CD4-positive, CD25-positive, alpha-beta regulatory T cell (primary cell): ENCODE data around the gene NHP2. TPM values are rescaled to one million over a fixed set of nuclear protein-coding genes. Genes with fewer than 3 reads are reported as not detected.
A peak's percentile ranks its signal among the peaks of the same experiment; 100 is the strongest.
"Not testable (repeated sequence)": the region's sequence is repeated elsewhere in the genome, so short reads cannot be mapped to it uniquely, and the experiment has no call there.

Source experiments
- ATAC-seq, 2 donors: fragments of 150-1000 bp; cut with Tn5 transposase; one replicate each; pipeline ENCODE4 v1.10.0; 2021; ENCODE audit warnings: low read depth in 2 of 2, moderate number of reproducible peaks in 2 of 2, moderate library complexity in 1 of 2
- DNase-seq, 3 donors: peaks; one replicate each; pipeline versions ENCODE4 v3.0.0 to v3.0.0-alpha.2; 2012 to 2022; ENCODE audit warnings: mixed read lengths in 1 of 3
- H3K27ac ChIP-seq: one replicate; pipeline ENCODE4 v1.7.0; 2013; ENCODE audit warnings: mild to moderate bottlenecking, low read length; ENCODE audit not compliant: insufficient read depth, poor library complexity, severe bottlenecking
- H3K27me3 ChIP-seq: one replicate; pipeline ENCODE4 v1.7.0; 2013; ENCODE audit warnings: low read length; ENCODE audit not compliant: control insufficient read depth, insufficient read depth
- H3K36me3 ChIP-seq: one replicate; pipeline ENCODE4 v1.7.0; 2013; ENCODE audit warnings: mild to moderate bottlenecking, low read length, moderate library complexity; ENCODE audit not compliant: control insufficient read depth, insufficient read depth
- H3K4me1 ChIP-seq: 2 replicates; pipeline ENCODE4 v1.7.0; 2013; ENCODE audit warnings: mild to moderate bottlenecking, low read length; ENCODE audit not compliant: insufficient read depth, control insufficient read depth, poor library complexity, severe bottlenecking
- H3K4me3 ChIP-seq: one replicate; pipeline ENCODE4 v1.7.0; 2013; ENCODE audit warnings: low read depth, mild to moderate bottlenecking, low read length, moderate library complexity
- H3K9me3 ChIP-seq, 2 experiments: 1 replicate in 1 of 2; 2 replicates in 1 of 2; pipeline ENCODE4 v1.7.0; 2013; ENCODE audit warnings: low read length in 2 of 2, mild to moderate bottlenecking in 1 of 2, moderate library complexity in 1 of 2; ENCODE audit not compliant: control insufficient read depth in 2 of 2
- H3K27ac Mint-ChIP-seq, 3 donors: one replicate each; pipeline ENCODE4 v1.8.0; 2020 to 2022; ENCODE audit warnings: mild to moderate bottlenecking in 3 of 3, mixed read lengths in 3 of 3, moderate library complexity in 2 of 3
- H3K27me3 Mint-ChIP-seq: one replicate; pipeline ENCODE4 v1.8.0; 2022; ENCODE audit warnings: mild to moderate bottlenecking, mixed read lengths
- H3K36me3 Mint-ChIP-seq: one replicate; pipeline ENCODE4 v1.8.0; 2020; ENCODE audit warnings: mixed read lengths
- H3K4me1 Mint-ChIP-seq, 4 donors: one replicate each; pipeline ENCODE4 v1.8.0; 2020 to 2022; ENCODE audit warnings: mixed read lengths in 4 of 4, mild to moderate bottlenecking in 1 of 4
- H3K4me3 Mint-ChIP-seq, 4 donors: one replicate each; pipeline ENCODE4 v1.8.0; 2020 to 2022; ENCODE audit warnings: mild to moderate bottlenecking in 4 of 4, mixed read lengths in 4 of 4, moderate library complexity in 3 of 4
- H3K9me3 Mint-ChIP-seq, 7 donors: one replicate each; pipeline ENCODE4 v1.8.0; 2020 to 2022; ENCODE audit warnings: mixed read lengths in 7 of 7, mild to moderate bottlenecking in 3 of 7, moderate library complexity in 2 of 7
- polyA plus RNA-seq, 4 donors: library from polyadenylated mRNA; unstranded; fragments of 300-500 nt; fragmentation: Illumina TruSeq; gene quantifications; one replicate each; pipeline ENCODE4 v1.2.3, GENCODE V29; 2021
- total RNA-seq: library from RNA; stranded (reverse); gene quantifications from one replicate; pipeline ENCODE4 v1.2.3, GENCODE V29; 2022

NHP2 gene
- total and polyA plus RNA-seq, 5 donors from 2014 or later: 43.7 to 198 (median 167) TPM

- not testable (repeated sequence) for H3K36me3 ChIP-seq, H3K9me3 Mint-ChIP-seq, H3K36me3 Mint-ChIP-seq, H3K9me3 ChIP-seq, H3K27ac ChIP-seq, H3K27me3 Mint-ChIP-seq, ATAC-seq, H3K4me3 ChIP-seq, H3K27me3 ChIP-seq, DNase-seq
- H3K4me1 ChIP-seq: peaks cover 13% of the 10 kb centered on the region
- peak overlapping the region in 2 of 4 donors; percentile 57 to 61 for H3K4me3 Mint-ChIP-seq
- peaks cover 4 to 17% (median 7%) of the 10 kb centered on the region in 4 donors for H3K4me1 Mint-ChIP-seq
- peak overlapping the region in 1 of 3 donors; percentile 38 for H3K27ac Mint-ChIP-seq
These were observed 26.2 kb downstream of the NHP2 start for GRCh38 chr5:178127300-178128009.

- DNase-seq (no peak), ATAC-seq (no peak)
- H3K27me3 ChIP-seq: no peaks in the 10 kb centered on the region
- H3K27ac ChIP-seq: no peak overlapping the region
- Mint-ChIP-seq H3K27me3 (no peaks in the 10 kb centered on the region), H3K27ac (peak overlapping the region in 1 of 3 donors; percentile 35), H3K9me3 (no peaks in the 10 kb centered on the region), H3K36me3 (peaks cover 1% of the 10 kb centered on the region), H3K4me1 (peaks cover 3 to 8% (median 5%) of the 10 kb centered on the region in 4 donors), H3K4me3 (peak overlapping the region in 1 of 4 donors; percentile 57)
- no peaks in the 10 kb centered on the region for H3K36me3 ChIP-seq
- no peaks in the 10 kb centered on the region for H3K9me3 ChIP-seq
- peaks cover 9% of the 10 kb centered on the region for H3K4me1 ChIP-seq
- H3K4me3 ChIP-seq: no peak overlapping the region
These were observed 27.1 kb downstream of the NHP2 start for GRCh38 chr5:178126556-178126955.

GRCh38 chr5:178125253-178125906 is 28.3 kb downstream of the NHP2 start:
- H3K27me3 Mint-ChIP-seq: no peaks in the 10 kb centered on the region
- no peaks in the 10 kb centered on the region for H3K36me3 Mint-ChIP-seq
- no peak overlapping the region for H3K27ac Mint-ChIP-seq
- no peaks in the 10 kb centered on the region for H3K9me3 Mint-ChIP-seq
- H3K4me1 Mint-ChIP-seq: peaks cover 2 to 11% (median 5%) of the 10 kb centered on the region in 4 donors
- no peak for DNase-seq
- ATAC-seq: no peak
- no peak overlapping the region for H3K27ac ChIP-seq
- H3K36me3 ChIP-seq: no peaks in the 10 kb centered on the region
- H3K4me1 ChIP-seq: peaks cover 16% of the 10 kb centered on the region
- no peak overlapping the region for H3K4me3 Mint-ChIP-seq
- H3K27me3 ChIP-seq: no peaks in the 10 kb centered on the region
- H3K4me3 ChIP-seq: no peak overlapping the region
- H3K9me3 ChIP-seq: no peaks in the 10 kb centered on the region

GRCh38 chr5:178123966-178124925 is 29.4 kb downstream of the NHP2 start:
- Histone ChIP-seq H3K27me3 (no peaks in the 10 kb centered on the region), H3K36me3 (no peaks in the 10 kb centered on the region), H3K4me3 (no peak overlapping the region), H3K9me3 (no peaks in the 10 kb centered on the region), H3K27ac (no peak overlapping the region), H3K4me1 (peaks cover 12% of the 10 kb centered on the region)
- peaks cover 4% of the 10 kb centered on the region for H3K27me3 Mint-ChIP-seq
- H3K9me3 Mint-ChIP-seq: no peaks in the 10 kb centered on the region
- ATAC-seq: no peak
- no peaks in the 10 kb centered on the region for H3K36me3 Mint-ChIP-seq
- peaks cover 2 to 8% (median 5%) of the 10 kb centered on the region in 4 donors for H3K4me1 Mint-ChIP-seq
- no peak for DNase-seq
- no peak overlapping the region for H3K27ac Mint-ChIP-seq
- H3K4me3 Mint-ChIP-seq: no peak overlapping the region

- H3K27me3 Mint-ChIP-seq: peaks cover 4% of the 10 kb centered on the region
- H3K4me1 ChIP-seq: peaks cover 12% of the 10 kb centered on the region
These were observed 30.4 kb downstream of the NHP2 start for GRCh38 chr5:178123094-178123965.

GRCh38 chr5:178122346-178122745 is 31.3 kb downstream of the NHP2 start:
- no peak overlapping the region for H3K4me3 ChIP-seq
- H3K27ac ChIP-seq: no peak overlapping the region
- H3K36me3 ChIP-seq: no peaks in the 10 kb centered on the region
- no peak for ATAC-seq
- H3K27me3 ChIP-seq: no peaks in the 10 kb centered on the region
- no peak for DNase-seq
- H3K4me3 Mint-ChIP-seq: no peak overlapping the region
- H3K9me3 Mint-ChIP-seq: no peaks in the 10 kb centered on the region
- peaks cover 4% of the 10 kb centered on the region for H3K27me3 Mint-ChIP-seq
- peaks cover 1 to 8% (median 4%) of the 10 kb centered on the region in 4 donors for H3K4me1 Mint-ChIP-seq
- H3K36me3 Mint-ChIP-seq: no peaks in the 10 kb centered on the region
- no peaks in the 10 kb centered on the region for H3K9me3 ChIP-seq
- H3K27ac Mint-ChIP-seq: no peak overlapping the region
- H3K4me1 ChIP-seq: peaks cover 17% of the 10 kb centered on the region

More at GRCh38 chr5:178123094-178123965, 30.4 kb downstream of the NHP2 start:
- no peaks in the 10 kb centered on the region for H3K36me3 ChIP-seq
- H3K27ac ChIP-seq: no peak overlapping the region
- H3K27ac Mint-ChIP-seq: no peak overlapping the region
- ATAC-seq (no peak), DNase-seq (no peak)
- H3K4me3 ChIP-seq: no peak overlapping the region
- H3K4me1 Mint-ChIP-seq: peaks cover 2 to 8% (median 5%) of the 10 kb centered on the region in 4 donors
- no peaks in the 10 kb centered on the region for H3K36me3 Mint-ChIP-seq
- no peak overlapping the region for H3K4me3 Mint-ChIP-seq
- H3K27me3 ChIP-seq: no peaks in the 10 kb centered on the region
- no peaks in the 10 kb centered on the region for H3K9me3 Mint-ChIP-seq
- H3K9me3 ChIP-seq: no peaks in the 10 kb centered on the region
